ENCODE measurements around the gene SAT1. TPM values are rescaled to one million over a fixed set of nuclear protein-coding genes. Genes with fewer than 3 reads are reported as not detected.

SAT1 gene
- total RNA-seq, 2 experiments from 2014 or later = 35.9 to 37.1 TPM

Other genes starting within 250 kb of the SAT1 start
- 10 to 100 TPM; 63.4 to 65.5 TPM for gene PRDX4, start 115.7 kb upstream of the SAT1 start, total RNA-seq
- 10 to 100 TPM; 37.2 to 37.5 TPM for gene ACOT9, start 39.9 kb upstream of the SAT1 start, total RNA-seq
- 10 to 100 TPM; 40.0 to 40.4 TPM for gene APOO, start 124.8 kb downstream of the SAT1 start, total RNA-seq
- not detected for gene CXorf58, start 124.8 kb downstream of the SAT1 start, total RNA-seq
- 1 to 10 TPM; 8.4 to 8.9 TPM for gene KLHL15, start 244.0 kb downstream of the SAT1 start, total RNA-seq

Measured in activated CD8-positive, alpha-beta memory T cell treated with anti-CD3 and anti-CD28 coated beads for 36 hours (primary cell).